Upper lobe of left lung (tissue), 4 donors: ENCODE measurements around the gene PRKG1.

ENCODE experiments used
- CTCF ChIP-seq, 6 experiments: fragments of 450-650 bp in 4 of 6; fragments of 200-600 bp in 2 of 6; sonication (generic) in 2 of 6; IDR thresholded peaks; one replicate each; pipeline ENCODE4 v1.5.1; 2016 to 2019; ENCODE audit warnings: antibody characterized with exemption in 6 of 6
- EP300 ChIP-seq, 4 donors: sonication (generic); formaldehyde crosslinking; IDR thresholded peaks; one replicate each; pipeline ENCODE4 v1.5.1; 2017; ENCODE audit warnings: antibody characterized with exemption in 4 of 4, control low read depth in 2 of 4
- POLR2A ChIP-seq, 4 donors: fragments of 450-650 bp; IDR thresholded peaks; one replicate each; pipeline ENCODE4 v1.5.1; 2016 to 2017; ENCODE audit warnings: antibody characterized with exemption in 4 of 4, mild to moderate bottlenecking in 2 of 4
- POLR2AphosphoS5 ChIP-seq, 2 donors: sonication (generic); formaldehyde crosslinking; IDR thresholded peaks; one replicate each; pipeline ENCODE4 v1.5.1; 2017; ENCODE audit warnings: antibody characterized with exemption in 2 of 2

GRCh38 chr10:52331638-52332364, 1257.5 kb downstream of the PRKG1 start:
- TF ChIP-seq CTCF (IDR thresholded peaks at IDR 0.05) (no peak), POLR2AphosphoS5 (IDR thresholded peaks at IDR 0.05) (no peak), EP300 (IDR thresholded peaks at IDR 0.05) (no peak), POLR2A (IDR thresholded peaks at IDR 0.05) (no peak)
